ENCODE data around the gene CEP131. TPM values are rescaled to one million over a fixed set of nuclear protein-coding genes. Genes with fewer than 3 reads are reported as not detected.
A peak's percentile ranks its signal among the peaks of the same experiment; 100 is the strongest.

CEP131 gene
- polyA plus RNA-seq, 2 of the 4 experiments (the other 2 are of a cell fraction): 3.3 to 11.5 TPM

GRCh38 chr17:81209141-81209540 lies 13.6 kb downstream of the CEP131 start (continued):
- TF ChIP-seq HMGXB4 (CRISPR knock-in tag; IDR thresholded peaks at IDR 0.05; ENCODE audit: borderline replicate concordance): no peak

GRCh38 chr17:81208651-81209050 lies 14.1 kb downstream of the CEP131 start:
- FAIRE-seq (no peak), ATAC-seq (no peak), DNase-seq (ENCODE audit: low read depth in 1 of 2, low spot score in 1 of 2) (no peak)
- WGBS (ENCODE audit: missing lambda C conversion rate): 96% methylated on average over 10 of the region's 10 CpGs
- ChIA-PET POLR2A (no interaction called here), CTCF (interaction anchor here (1.0 to 13.7 kb wide), 6 partner anchors 11 to 111 kb away, joined by 3 to 175 read pairs (median 4); no protein-coding TSS in a partner anchor)
- H3K4me2 ChIP-seq: no peak overlapping the region
- no peak overlapping the region for H3K4me3 ChIP-seq
- TF ChIP-seq CTCF (IDR thresholded peaks at IDR 0.05) (no peak), CHD2 (IDR thresholded peaks at IDR 0.05; ENCODE audit: low read length, partially characterized antibody) (no peak), KDM1A (IDR thresholded peaks at IDR 0.05; ENCODE audit: low read depth) (no peak)
- H3K27ac ChIP-seq: no peak overlapping the region
- no peaks in the 10 kb centered on the region for H3K4me1 ChIP-seq
- H3K9me3 ChIP-seq: no peaks in the 10 kb centered on the region

GRCh38 chr17:81207610-81208581 lies 14.9 kb downstream of the CEP131 start:
- CTCF ChIA-PET: interaction anchor here (0.8 to 13.7 kb wide), 8 partner anchors 9 to 110 kb away, joined by 3 to 175 read pairs (median 4); no protein-coding TSS in a partner anchor
- DNase-seq (ENCODE audit: low read depth in 1 of 2, low spot score in 1 of 2): no peak

GRCh38 chr17:81206657-81207056 lies 16.1 kb downstream of the CEP131 start:
- ChIA-PET POLR2A (no interaction called here), CTCF (interaction anchor here (1.5 to 13.7 kb wide), 6 partner anchors 11 to 183 kb away, joined by 3 to 175 read pairs (median 7); no protein-coding TSS in a partner anchor)

More at GRCh38 chr17:81207610-81208581, 14.9 kb downstream of the CEP131 start:
- Histone ChIP-seq H3K27ac (no peak overlapping the region), H3K4me2 (no peak overlapping the region), H3K9me3 (no peaks in the 10 kb centered on the region), H3K4me3 (no peak overlapping the region), H3K4me1 (no peaks in the 10 kb centered on the region)
- POLR2A ChIA-PET: no interaction called here
- FAIRE-seq (no peak), ATAC-seq (no peak)
- 87% methylated on average over 17 of the region's 21 CpGs for WGBS (ENCODE audit: missing lambda C conversion rate)
- TF ChIP-seq HOXB5 (CRISPR knock-in tag; IDR thresholded peaks at IDR 0.05) (no peak), CHD2 (IDR thresholded peaks at IDR 0.05; ENCODE audit: low read length, partially characterized antibody) (no peak)

More at GRCh38 chr17:81206657-81207056, 16.1 kb downstream of the CEP131 start:
- Histone ChIP-seq H3K9me3 (no peaks in the 10 kb centered on the region), H3K4me1 (no peaks in the 10 kb centered on the region), H3K4me3 (no peak overlapping the region), H3K4me2 (no peak overlapping the region), H3K27ac (no peak overlapping the region)
- 0 out of 6 replicates have a peak, but pooled peaks of 1 of the 2 experiments have one; percentile 11 for ATAC-seq
- no peak for TF ChIP-seq NR3C1 (IDR thresholded peaks at IDR 0.05)
- no peak for TF ChIP-seq USF2 (IDR thresholded peaks at IDR 0.05)
- TF ChIP-seq HMGXB4 (CRISPR knock-in tag; IDR thresholded peaks at IDR 0.05; ENCODE audit: borderline replicate concordance): no peak
- no peak for TF ChIP-seq CEBPB (IDR thresholded peaks at IDR 0.05)
- TF ChIP-seq BHLHE40 (IDR thresholded peaks at IDR 0.05; ENCODE audit: low read depth, low read length): no peak
- no peak for TF ChIP-seq RFX5 (IDR thresholded peaks at IDR 0.05)
- no peak for TF ChIP-seq PHF8 (IDR thresholded peaks at IDR 0.05; ENCODE audit: borderline replicate concordance, low read depth)
- TF ChIP-seq ESRRA (IDR thresholded peaks at IDR 0.05; ENCODE audit: borderline replicate concordance, low read length): no peak
- TF ChIP-seq RARB (CRISPR knock-in tag; IDR thresholded peaks at IDR 0.05): no peak
- TF ChIP-seq CTCF (IDR thresholded peaks at IDR 0.05): no peak
- TF ChIP-seq ZFP36 (IDR thresholded peaks at IDR 0.05; ENCODE audit: borderline replicate concordance, partially characterized antibody): no peak
- no peak for TF ChIP-seq FOSL2 (IDR thresholded peaks at IDR 0.05)
- no peak for TF ChIP-seq FOSL2 (CRISPR knock-in tag; IDR thresholded peaks at IDR 0.05)
- TF ChIP-seq CHD4 (IDR thresholded peaks at IDR 0.05; ENCODE audit: borderline replicate concordance): no peak
- no peak for TF ChIP-seq RNF2 (IDR thresholded peaks at IDR 0.05; ENCODE audit: borderline replicate concordance, low read depth)
- TF ChIP-seq ZSCAN20 (CRISPR knock-in tag; IDR thresholded peaks at IDR 0.05): no peak
- no peak for TF ChIP-seq TP53 (CRISPR knock-in tag; IDR thresholded peaks at IDR 0.05)
- WGBS (ENCODE audit: missing lambda C conversion rate): 90% methylated on average over 12 of the region's 12 CpGs
- no peak for DNase-seq (ENCODE audit: low read depth in 1 of 2, low spot score in 1 of 2)
- no peak for FAIRE-seq

Data from A549 (cell line).